DMS 273 (cell line): Measurements from ENCODE around the gene ELAC1.
"Not testable (repeated sequence)": the region's sequence is repeated elsewhere in the genome, so short reads cannot be mapped to it uniquely, and the experiment has no call there.

Experiments used
- DNase-seq: peaks from one replicate; lab custom pipeline; 2025; ENCODE audit not compliant: unreplicated experiment; lab: John Stamatoyannopoulos, UW

The ELAC1 gene

GRCh38 chr18:50972404-50972803, 4.6 kb downstream of the ELAC1 start:
- DNase-seq: not testable (repeated sequence)

- no peak for DNase-seq
Measured at GRCh38 chr18:50973367-50974126, 5.7 kb downstream of the ELAC1 start.

- peak; percentile 8 for DNase-seq
Measured at GRCh38 chr18:50977037-50977760, 9.4 kb downstream of the ELAC1 start.

GRCh38 chr18:50981381-50981780, 13.5 kb downstream of the ELAC1 start:
- no peak for DNase-seq

GRCh38 chr18:50982086-50982801, 14.4 kb downstream of the ELAC1 start:
- DNase-seq: peak; percentile 96

- peak; percentile 96 for DNase-seq
Measured at GRCh38 chr18:50982802-50983179, 15.0 kb downstream of the ELAC1 start.

- peak; percentile 83 for DNase-seq
Measured at GRCh38 chr18:50986360-50987087, 18.7 kb downstream of the ELAC1 start.

- DNase-seq: peak; percentile 46
Measured at GRCh38 chr18:50987261-50987660, 19.4 kb downstream of the ELAC1 start.

- DNase-seq: no peak
Measured at GRCh38 chr18:50989711-50990110, 21.9 kb downstream of the ELAC1 start.

GRCh38 chr18:50992351-50992762, 24.5 kb downstream of the ELAC1 start:
- DNase-seq: peak; percentile 38

- DNase-seq: no peak
Measured at GRCh38 chr18:50994031-50994430, 26.2 kb downstream of the ELAC1 start.

- DNase-seq: not testable (repeated sequence)
Measured at GRCh38 chr18:51003174-51003573, 35.3 kb downstream of the ELAC1 start.

- no peak for DNase-seq
Measured at GRCh38 chr18:51006061-51006818, 38.4 kb downstream of the ELAC1 start.

- DNase-seq: no peak
Measured at GRCh38 chr18:51006948-51007789, 39.3 kb downstream of the ELAC1 start.

GRCh38 chr18:51007790-51008139, 39.9 kb downstream of the ELAC1 start:
- no peak for DNase-seq

GRCh38 chr18:51009072-51009471, 41.2 kb downstream of the ELAC1 start:
- DNase-seq: peak; percentile 59

GRCh38 chr18:51010218-51010617, 42.4 kb downstream of the ELAC1 start:
- peak; percentile 24 for DNase-seq

- peak; percentile 47 for DNase-seq
Measured at GRCh38 chr18:51011709-51012108, 43.9 kb downstream of the ELAC1 start.

- no peak for DNase-seq
Measured at GRCh38 chr18:51012441-51012840, 44.6 kb downstream of the ELAC1 start.

GRCh38 chr18:51013259-51013658, 45.4 kb downstream of the ELAC1 start:
- no peak for DNase-seq
